Rectal smooth muscle tissue (tissue), 1 donor: Measurements from ENCODE around the gene OASL.
A peak's percentile ranks its signal among the peaks of the same experiment; 100 is the strongest.

Experiments used
- H3K27ac ChIP-seq: one replicate; pipeline ENCODE4 v1.7.0; 2013; ENCODE audit warnings: low read depth, low read length, inconsistent platforms
- H3K27me3 ChIP-seq: one replicate; pipeline ENCODE4 v1.7.0; 2013; ENCODE audit warnings: low read length; ENCODE audit not compliant: control insufficient read depth, insufficient read depth
- H3K36me3 ChIP-seq: one replicate; pipeline ENCODE4 v1.7.0; 2013; ENCODE audit warnings: low read length; ENCODE audit not compliant: control insufficient read depth, insufficient read depth
- H3K4me1 ChIP-seq: one replicate; pipeline ENCODE4 v1.7.0; 2013; ENCODE audit warnings: low read length; ENCODE audit not compliant: control insufficient read depth, insufficient read depth
- H3K4me3 ChIP-seq: one replicate; pipeline ENCODE4 v1.7.0; 2013; ENCODE audit warnings: low read length
- H3K9ac ChIP-seq: one replicate; pipeline ENCODE4 v1.7.0; 2013; ENCODE audit warnings: low read length

OASL gene

DNA sequence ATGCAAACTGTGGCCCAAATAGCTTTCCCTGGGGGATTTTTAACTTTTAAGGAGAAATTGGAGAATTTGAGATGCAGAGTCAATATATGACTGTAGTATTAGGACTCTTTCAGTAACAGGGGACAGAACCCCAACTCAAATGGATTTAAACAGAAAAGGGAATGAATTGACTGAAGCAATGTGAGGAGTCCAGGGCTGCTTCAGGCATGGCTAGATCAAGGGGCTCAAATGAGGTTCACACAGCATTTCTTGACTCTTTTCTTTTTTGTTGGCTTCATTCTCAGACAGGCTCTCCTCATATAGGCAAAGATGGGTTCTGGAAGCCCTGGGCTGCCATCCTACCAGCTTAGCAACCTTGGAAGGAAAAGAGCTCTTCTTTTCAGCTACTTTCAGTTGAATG lies 47.1 kb downstream of the OASL start:
- Histone ChIP-seq H3K27me3 (no peaks in the 10 kb centered on the region), H3K27ac (no peak overlapping the region), H3K4me1 (no peaks in the 10 kb centered on the region), H3K9ac (no peak overlapping the region), H3K36me3 (no peaks in the 10 kb centered on the region), H3K4me3 (no peak overlapping the region)

DNA sequence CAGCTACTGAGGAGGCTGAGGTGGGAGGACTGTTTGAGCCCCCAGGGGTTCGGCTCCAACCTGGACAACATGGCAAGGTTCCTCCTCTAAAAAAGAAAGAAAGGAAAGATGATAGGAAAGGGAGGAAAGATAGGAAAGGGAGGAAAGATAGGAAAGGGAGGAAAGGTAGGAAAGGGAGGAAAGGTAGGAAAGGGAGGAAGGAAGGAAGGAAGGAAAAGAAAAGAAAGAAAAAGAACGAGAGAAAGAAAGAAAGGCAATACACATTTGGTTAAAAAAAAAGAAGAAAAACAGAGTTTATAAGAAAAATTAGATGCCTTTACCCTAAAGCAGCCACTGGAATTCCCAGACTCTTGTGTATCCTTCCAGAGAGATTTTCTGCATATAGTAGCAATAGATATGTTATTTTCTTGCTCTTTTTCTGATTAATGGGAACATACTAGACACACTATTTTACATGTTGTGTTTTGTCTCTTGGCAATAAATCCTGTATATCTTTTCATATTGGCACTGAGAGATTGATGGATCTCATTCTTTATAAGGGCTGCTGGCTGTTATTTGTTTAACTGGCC lies 48.5 kb downstream of the OASL start:
- H3K36me3 ChIP-seq = no peaks in the 10 kb centered on the region
- no peaks in the 10 kb centered on the region for H3K27me3 ChIP-seq
- no peak overlapping the region for H3K9ac ChIP-seq
- no peak overlapping the region for H3K27ac ChIP-seq
- no peaks in the 10 kb centered on the region for H3K4me1 ChIP-seq
- H3K4me3 ChIP-seq = no peak overlapping the region

DNA sequence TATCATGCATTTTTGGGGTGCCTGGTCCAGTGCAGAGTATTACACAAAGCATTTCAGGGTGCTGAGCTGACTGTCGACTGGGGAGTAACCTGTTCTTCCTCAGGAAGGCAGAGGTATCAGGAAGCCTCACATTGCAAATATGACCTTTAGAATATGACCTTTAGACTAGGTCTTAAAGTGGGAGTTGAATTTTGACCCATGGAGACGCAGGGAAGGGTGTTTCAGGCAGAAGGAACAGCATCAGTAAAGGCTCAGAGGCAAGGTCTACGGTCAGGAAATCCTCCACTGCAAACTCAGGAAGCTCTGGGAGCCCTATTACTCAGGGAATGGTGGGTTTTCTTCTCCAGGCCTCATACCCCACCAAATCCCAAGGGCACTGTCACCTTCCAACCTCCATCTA lies 49.4 kb downstream of the OASL start:
- no peak overlapping the region for H3K4me3 ChIP-seq
- no peak overlapping the region for H3K27ac ChIP-seq
- no peaks in the 10 kb centered on the region for H3K36me3 ChIP-seq

DNA sequence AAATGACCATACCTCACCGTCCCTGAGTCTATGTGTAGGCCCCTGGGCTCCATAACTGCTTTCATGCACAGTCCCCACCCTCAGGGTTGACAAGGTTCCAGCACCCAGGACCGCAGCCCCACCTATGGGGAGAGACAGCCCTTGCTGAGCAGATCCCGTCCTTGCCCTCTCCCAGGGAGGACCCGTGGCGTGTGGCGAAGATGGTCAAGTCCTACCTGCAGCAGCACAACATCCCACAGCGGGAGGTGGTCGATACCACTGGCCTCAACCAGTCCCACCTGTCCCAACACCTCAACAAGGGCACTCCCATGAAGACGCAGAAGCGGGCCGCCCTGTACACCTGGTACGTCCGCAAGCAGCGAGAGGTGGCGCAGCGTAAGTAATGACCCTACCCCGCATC lies 50.4 kb downstream of the OASL start:
- no peak overlapping the region for H3K9ac ChIP-seq
- H3K36me3 ChIP-seq = no peaks in the 10 kb centered on the region
- no peak overlapping the region for H3K4me3 ChIP-seq
- H3K4me1 ChIP-seq = no peaks in the 10 kb centered on the region
- no peaks in the 10 kb centered on the region for H3K27me3 ChIP-seq
- no peak overlapping the region for H3K27ac ChIP-seq

More for the DNA sequence above, 49.4 kb downstream of the OASL start:
- no peaks in the 10 kb centered on the region for H3K27me3 ChIP-seq
- no peaks in the 10 kb centered on the region for H3K4me1 ChIP-seq
- no peak overlapping the region for H3K9ac ChIP-seq

DNA sequence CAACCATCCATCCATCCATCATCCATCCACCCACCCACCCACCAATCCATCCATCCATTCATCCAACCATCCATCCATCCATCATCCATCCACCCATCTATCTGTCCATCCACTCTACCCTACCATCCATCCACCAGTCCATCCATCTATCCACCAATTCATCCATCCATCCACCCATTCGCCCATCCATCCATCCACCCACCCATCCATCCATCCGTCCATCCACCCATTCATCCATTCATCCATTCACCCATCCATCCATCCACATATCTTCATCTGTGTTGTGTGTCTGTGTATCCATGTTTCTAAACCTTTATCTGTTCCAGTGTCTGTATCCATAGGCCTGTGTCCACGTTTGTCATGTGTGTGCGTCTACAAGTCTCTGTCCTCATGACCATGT lies 50.8 kb downstream of the OASL start:
- H3K9ac ChIP-seq = no peak overlapping the region
- no peaks in the 10 kb centered on the region for H3K4me1 ChIP-seq
- H3K27me3 ChIP-seq = no peaks in the 10 kb centered on the region
- H3K4me3 ChIP-seq = no peak overlapping the region
- no peak overlapping the region for H3K27ac ChIP-seq
- no peaks in the 10 kb centered on the region for H3K36me3 ChIP-seq

DNA sequence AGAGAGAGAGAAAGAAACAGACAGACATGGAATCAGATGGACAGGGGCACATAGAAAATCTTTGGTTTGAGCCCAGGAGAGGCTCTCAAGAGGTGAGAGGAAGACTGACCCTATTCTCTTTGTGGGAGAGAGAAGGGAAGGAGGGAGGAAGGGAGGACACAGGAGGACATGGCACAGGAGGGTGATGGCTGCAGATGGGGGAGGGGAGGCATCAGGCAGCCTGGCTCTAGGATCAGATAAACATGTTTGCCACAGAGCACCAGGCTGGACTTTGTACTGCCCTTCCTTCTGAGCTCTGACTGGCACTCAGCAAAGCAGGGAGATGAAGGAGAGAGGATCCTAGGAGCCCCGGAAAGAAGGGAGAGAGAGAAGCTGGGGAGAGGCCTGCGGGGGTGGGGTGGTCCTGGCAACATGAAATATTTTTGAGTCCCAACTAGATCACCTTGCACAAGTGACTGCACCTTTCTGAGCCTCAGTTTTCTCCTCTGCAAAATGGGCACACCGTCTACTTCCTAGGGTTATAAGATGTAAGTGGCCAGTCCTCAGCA lies 54.6 kb downstream of the OASL start:
- Histone ChIP-seq H3K4me1 (no peaks in the 10 kb centered on the region), H3K4me3 (no peak overlapping the region), H3K27ac (no peak overlapping the region), H3K27me3 (no peaks in the 10 kb centered on the region), H3K36me3 (no peaks in the 10 kb centered on the region), H3K9ac (no peak overlapping the region)

DNA sequence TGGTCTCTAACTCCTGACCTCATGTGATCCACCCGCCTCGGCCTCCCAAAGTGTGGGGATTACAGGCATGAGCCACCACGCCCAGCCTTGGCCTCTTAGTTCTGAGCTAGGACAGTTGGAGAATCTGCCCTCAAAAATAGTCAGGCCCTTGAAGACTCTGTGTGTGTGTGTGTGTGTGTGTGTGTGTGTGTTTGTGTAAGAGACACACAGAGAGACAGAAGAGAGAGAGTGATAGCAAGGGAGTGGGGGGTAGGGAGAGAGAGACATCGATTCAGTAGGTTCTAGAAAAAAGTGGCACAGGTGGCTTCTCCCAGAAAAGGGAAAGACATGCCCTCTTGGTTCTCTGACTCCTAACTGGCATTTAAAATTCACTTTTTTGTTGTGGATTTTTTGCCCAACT lies 55.3 kb downstream of the OASL start:
- Histone ChIP-seq H3K9ac (no peak overlapping the region), H3K4me3 (no peak overlapping the region), H3K27ac (no peak overlapping the region), H3K27me3 (no peaks in the 10 kb centered on the region), H3K4me1 (no peaks in the 10 kb centered on the region), H3K36me3 (no peaks in the 10 kb centered on the region)

DNA sequence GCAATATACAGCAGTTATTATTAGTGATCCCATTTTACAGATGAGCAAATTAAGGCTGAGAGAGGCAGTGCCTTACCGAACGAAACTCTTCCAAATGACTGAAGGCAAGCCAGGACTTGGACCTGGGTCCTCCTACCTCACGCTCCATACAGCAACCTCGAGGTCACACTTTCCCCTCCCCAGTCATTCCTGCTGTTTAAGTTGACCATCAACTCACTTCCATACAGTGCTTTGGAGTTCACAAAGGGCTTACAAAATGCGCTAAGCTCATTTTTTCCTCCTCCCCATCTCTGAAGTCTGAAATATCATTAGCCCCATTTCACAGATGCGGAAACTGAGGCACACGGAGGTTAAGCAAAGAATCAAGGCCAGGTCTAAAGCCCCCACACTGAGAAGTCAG lies 56.4 kb downstream of the OASL start:
- H3K4me1 ChIP-seq = no peaks in the 10 kb centered on the region
- H3K36me3 ChIP-seq = no peaks in the 10 kb centered on the region
- no peak overlapping the region for H3K27ac ChIP-seq
- no peaks in the 10 kb centered on the region for H3K27me3 ChIP-seq
- H3K9ac ChIP-seq = no peak overlapping the region
- H3K4me3 ChIP-seq = no peak overlapping the region

DNA sequence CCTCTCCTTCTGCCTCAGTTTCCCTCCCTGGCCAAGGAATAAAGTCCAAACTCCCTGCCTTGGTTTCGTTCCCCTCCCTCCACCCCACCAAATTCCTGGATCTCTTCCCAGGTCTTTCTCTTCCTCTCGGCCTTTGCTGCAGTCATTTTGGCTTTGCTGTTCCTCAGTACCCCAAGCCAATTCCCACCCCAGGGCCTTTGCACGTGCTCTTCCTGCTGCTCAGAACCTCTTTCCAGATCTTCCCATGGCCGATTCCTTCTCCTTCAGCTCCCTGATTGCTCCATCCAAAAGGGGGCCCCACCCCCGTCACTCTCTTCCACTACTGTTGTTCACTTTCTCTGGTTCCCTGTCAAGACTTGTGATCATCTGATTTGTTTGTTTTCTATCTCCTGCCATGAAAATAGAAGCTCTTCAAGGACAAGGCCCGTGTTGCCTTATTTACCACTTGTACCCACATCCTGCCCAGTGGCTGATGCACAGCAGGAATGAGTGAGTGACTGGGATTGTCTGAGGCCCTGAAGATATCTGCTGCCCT lies 57.6 kb downstream of the OASL start:
- Histone ChIP-seq H3K27ac (no peak overlapping the region), H3K9ac (no peak overlapping the region)

DNA sequence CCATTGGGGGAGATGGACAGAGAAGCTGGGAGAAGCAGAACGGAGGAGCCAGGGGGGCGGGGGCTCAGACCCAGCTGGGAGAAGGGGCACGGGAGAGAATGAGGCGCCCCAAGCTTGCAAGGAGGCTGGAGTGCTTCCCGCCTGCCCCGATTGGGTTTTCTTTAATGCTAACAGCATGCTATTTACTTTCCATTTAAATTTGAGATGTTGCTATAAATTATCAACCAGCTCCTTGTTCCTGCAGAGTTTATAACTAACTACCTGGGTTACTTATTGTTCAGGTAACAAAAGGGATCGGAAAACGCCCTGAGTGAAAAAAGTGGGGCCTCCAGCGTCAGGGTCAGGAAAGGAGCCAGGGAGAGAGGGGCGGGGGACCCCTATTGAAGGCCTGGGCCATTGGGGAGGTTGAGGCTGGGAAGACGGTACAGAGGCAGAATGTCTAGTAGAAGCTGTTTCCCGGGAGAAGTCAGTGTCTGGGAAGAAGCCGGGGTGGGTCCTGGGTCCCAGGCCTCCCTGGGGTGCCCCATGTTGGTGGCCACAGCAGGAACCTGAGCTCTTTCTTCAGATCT lies 58.2 kb downstream of the OASL start:
- Histone ChIP-seq H3K9ac (no peak overlapping the region), H3K27me3 (no peaks in the 10 kb centered on the region), H3K36me3 (no peaks in the 10 kb centered on the region), H3K27ac (no peak overlapping the region), H3K4me1 (no peaks in the 10 kb centered on the region), H3K4me3 (peak overlapping the region; percentile 59)

More for the DNA sequence above, 57.6 kb downstream of the OASL start:
- no peaks in the 10 kb centered on the region for H3K4me1 ChIP-seq
- H3K27me3 ChIP-seq = no peaks in the 10 kb centered on the region
- H3K36me3 ChIP-seq = no peaks in the 10 kb centered on the region
- no peak overlapping the region for H3K4me3 ChIP-seq

DNA sequence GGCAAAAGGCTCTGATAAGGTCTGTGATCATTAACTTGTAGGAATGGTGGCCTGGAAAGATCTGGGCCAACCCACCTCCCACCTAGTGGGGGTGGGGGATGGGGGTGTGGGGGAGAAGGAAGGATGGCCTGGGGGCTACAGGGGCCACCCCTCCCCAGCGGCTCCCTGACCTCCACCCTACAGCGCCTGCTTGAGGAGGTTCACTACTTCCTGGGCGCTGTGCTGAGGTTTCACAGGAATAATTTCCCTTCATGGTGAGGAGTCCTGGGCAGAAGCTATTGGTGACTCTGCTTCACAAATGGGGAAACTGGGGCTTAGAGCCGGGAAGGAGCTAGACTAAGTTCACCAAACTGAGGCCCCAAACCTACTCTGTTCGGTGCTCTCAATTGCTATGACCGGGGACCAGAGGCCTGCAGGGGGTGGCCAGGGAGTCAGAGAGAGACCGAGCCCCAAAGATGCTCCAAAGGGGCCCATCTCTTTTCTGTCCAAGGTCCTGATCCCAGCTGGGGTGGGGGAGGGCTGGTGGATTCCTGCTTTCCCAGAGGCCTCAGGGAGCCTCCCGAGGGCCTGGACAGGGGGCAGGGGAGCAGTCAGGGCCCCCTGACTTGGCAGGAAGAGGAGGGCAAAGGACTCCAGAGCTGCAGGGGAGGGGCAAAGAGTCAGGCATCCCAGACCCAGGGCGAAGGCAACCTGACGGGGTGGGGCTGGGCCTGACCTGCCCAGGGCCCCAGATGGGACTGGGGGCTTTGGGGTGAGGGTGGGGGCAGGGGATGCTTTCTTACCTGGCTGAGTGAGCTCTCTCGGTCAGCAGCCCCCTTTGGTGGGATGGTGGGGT lies 59.0 kb downstream of the OASL start:
- Histone ChIP-seq H3K9ac (no peak overlapping the region), H3K27me3 (no peaks in the 10 kb centered on the region), H3K27ac (no peak overlapping the region), H3K36me3 (no peaks in the 10 kb centered on the region), H3K4me3 (peak overlapping the region; percentile 63), H3K4me1 (no peaks in the 10 kb centered on the region)

DNA sequence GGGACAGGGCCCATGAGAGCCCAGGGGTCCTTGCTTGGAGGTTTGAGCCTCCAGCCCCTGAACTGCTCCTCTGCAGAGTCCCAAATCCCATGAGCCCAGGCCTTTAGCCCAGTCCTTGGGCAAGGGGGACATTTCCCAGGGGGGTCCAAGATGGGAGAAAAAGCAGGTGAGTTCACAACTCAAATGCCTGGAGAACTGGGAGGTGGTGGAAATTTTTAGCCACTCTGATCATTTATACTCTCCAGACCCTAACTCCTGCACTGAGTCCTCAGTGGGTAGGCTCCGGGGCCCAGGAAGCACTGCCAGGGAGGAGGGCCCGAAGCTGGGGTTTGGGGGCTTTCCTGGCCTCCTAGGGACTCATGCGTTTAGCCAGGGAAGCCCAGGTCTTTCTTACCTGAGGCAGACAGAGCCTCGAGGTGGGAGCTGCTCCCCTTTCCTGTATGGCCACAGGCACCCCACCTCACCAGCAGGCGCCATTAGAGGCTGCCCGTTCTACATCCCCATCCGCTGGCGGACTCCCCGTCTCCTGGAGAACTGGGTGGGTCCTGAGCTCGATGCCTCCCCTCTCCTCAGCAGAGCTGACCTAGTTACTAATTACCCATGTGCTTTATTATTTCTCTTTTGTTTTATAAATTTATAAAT lies 59.7 kb downstream of the OASL start:
- no peaks in the 10 kb centered on the region for H3K27me3 ChIP-seq
- H3K27ac ChIP-seq = peak overlapping the region; percentile 51
- H3K4me1 ChIP-seq = no peaks in the 10 kb centered on the region
- no peaks in the 10 kb centered on the region for H3K36me3 ChIP-seq
- peak overlapping the region; percentile 63 for H3K4me3 ChIP-seq
- peak overlapping the region; percentile 40 for H3K9ac ChIP-seq
